GM12875 (cell line): Measurements from ENCODE around the gene ITGB7.

Source experiments
- H3K4me3 ChIP-seq: one replicate; pipeline ENCODE4 v1.5.1; 2011; ENCODE audit warnings: low read depth, low read length, control low read depth
- TF ChIP-seq, protein P1 (sequence below): IDR thresholded peaks from 2 replicates; pipeline ENCODE4 v1.5.1; 2011; ENCODE audit warnings: low read depth, mild to moderate bottlenecking, control low read depth, inconsistent platforms, low read length, moderate library complexity, borderline replicate concordance; ENCODE audit not compliant: insufficient read depth

The ITGB7 gene

DNA sequence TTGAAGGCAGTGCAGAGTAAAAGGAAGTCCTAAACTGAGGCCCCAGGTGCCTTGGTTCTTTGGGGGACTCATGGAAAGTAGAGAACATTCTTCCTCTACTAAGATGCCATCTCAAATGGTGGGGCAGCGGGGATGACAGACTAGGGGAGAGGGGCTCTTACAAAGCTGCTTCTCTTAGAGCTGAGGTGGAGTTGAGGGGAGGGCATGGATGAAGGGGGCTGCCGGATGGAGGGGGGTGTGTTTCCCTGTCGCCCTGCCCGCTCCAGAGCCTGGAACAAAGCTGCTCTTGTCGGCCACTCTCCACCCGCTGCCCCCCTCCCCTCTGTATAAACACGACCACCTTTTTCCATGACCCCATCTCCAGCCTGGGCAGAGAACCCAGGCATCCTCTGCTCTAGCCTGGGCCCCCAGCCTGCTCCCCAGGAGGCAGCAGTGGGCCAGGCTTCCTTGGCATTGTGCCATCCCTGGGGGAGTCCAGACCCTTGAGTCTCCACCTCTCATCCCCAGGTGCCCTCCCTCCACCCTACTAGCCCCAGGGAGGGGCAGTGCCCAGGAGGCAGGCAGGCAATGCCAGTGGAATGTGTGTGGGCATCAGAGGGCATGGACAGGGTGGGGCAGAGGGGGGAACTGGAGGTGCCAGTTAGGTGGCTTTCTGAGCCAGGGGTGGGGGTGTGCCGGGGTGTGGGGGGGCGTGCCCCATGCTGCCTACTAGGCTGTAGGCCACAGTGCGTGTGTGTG lies 23.2 kb upstream of the ITGB7 start:
- TF ChIP-seq, protein P1, sequence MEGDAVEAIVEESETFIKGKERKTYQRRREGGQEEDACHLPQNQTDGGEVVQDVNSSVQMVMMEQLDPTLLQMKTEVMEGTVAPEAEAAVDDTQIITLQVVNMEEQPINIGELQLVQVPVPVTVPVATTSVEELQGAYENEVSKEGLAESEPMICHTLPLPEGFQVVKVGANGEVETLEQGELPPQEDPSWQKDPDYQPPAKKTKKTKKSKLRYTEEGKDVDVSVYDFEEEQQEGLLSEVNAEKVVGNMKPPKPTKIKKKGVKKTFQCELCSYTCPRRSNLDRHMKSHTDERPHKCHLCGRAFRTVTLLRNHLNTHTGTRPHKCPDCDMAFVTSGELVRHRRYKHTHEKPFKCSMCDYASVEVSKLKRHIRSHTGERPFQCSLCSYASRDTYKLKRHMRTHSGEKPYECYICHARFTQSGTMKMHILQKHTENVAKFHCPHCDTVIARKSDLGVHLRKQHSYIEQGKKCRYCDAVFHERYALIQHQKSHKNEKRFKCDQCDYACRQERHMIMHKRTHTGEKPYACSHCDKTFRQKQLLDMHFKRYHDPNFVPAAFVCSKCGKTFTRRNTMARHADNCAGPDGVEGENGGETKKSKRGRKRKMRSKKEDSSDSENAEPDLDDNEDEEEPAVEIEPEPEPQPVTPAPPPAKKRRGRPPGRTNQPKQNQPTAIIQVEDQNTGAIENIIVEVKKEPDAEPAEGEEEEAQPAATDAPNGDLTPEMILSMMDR = no peak
- no peak overlapping the region for H3K4me3 ChIP-seq

- TF ChIP-seq, protein P1 = no peak
- H3K4me3 ChIP-seq = no peak overlapping the region
Observed at GRCh38 chr12:53229454-53229853, 22.4 kb upstream of the ITGB7 start.

DNA sequence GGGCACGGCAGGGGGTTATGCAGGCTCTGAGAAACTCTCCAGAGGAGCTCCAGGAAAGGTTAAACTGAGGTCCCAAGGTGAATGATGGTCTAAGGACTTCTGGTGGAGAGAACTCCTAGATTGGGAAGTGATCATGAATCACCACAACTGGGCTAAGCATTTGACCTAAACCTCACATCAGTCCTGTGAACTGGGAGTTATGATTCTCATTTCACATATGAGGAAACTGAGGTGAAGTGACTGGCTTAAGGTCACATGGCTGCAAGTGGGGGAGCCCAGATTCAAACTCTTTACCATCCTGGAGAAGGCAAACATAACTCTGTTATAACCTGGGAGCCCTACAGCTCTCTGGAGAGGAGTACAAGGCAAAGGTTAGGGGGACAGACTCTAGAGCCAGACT lies 20.8 kb upstream of the ITGB7 start:
- TF ChIP-seq, protein P1 = no peak
- no peak overlapping the region for H3K4me3 ChIP-seq

DNA sequence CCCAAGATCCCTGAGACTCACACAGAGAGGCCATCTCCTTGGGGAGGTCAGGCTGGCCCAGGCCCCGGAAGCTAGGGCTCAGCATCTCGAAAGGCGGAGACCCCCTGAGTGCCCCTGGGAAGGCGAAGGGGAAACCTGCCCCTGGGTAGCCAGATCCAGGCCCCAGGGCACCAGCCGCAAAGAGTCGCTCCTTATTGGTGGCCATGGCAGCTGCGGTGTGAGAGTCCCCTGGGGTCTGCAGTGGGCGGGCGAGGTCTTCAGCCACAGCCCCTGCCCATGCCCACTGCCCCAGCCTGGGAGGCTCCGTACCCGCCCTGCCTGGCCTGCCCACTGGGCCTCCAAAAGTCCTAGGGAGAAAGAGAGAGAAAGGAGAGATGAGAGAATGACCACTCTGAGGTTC lies 20.3 kb upstream of the ITGB7 start:
- H3K4me3 ChIP-seq = no peak overlapping the region
- TF ChIP-seq, protein P1 = no peak

DNA sequence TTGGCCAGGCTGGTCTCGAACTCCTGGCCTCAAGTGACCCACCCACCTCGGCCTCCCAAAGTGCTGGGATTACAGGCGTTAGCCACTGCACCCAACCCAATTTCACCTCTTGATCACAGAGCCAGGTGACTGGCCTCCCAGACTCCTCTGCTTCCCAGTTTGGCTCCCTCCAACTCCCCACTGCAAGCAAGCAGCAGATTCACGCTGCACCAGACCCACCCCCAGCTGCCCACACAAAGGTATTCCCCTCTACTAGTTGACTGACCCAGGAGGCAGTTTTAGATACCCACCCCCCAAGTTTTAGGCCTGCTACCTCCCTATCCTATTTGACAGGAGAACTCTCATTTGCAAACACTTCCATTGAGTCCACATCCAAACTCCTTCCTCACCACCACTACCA lies 19.8 kb upstream of the ITGB7 start:
- TF ChIP-seq, protein P1 = no peak
- H3K4me3 ChIP-seq = no peak overlapping the region

DNA sequence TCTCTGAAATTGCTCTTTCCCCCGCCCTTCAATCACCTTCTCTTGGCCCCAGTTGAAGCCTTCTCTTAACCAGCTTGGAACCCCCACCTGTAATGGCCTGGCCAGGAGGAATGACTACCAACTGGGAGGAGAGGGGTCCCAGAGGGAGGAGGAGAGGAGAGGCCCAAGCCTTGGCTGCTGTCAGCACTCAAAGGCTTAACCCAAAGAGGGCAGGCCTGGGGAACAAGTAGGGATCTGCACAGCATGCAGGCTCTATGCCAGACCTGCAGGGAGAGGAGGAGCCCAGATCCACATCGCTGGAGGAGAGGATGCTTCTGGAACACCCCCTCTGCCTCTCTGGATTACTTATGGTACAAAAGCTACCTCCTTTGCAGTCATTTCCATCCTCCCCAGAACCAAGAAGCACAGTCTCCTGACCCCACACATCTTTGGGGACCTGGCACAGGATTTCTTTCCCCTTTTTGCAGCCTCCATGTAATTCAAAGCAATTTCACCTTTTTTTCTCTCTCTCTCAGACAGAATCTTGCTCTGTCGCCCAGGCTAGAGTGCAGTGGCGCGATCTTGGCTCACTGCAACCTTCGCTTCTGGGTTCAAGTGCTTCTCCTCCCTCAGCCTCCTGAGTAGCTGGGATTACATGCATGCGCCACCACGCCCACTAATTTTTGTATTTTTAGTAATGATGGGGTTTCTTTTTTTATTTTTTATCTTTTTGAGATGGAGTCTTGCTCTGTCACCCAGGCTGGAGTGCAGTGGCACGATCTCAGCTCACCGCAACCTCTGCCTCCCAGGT lies 18.8 kb upstream of the ITGB7 start:
- H3K4me3 ChIP-seq = no peak overlapping the region
- TF ChIP-seq, protein P1 = no peak

DNA sequence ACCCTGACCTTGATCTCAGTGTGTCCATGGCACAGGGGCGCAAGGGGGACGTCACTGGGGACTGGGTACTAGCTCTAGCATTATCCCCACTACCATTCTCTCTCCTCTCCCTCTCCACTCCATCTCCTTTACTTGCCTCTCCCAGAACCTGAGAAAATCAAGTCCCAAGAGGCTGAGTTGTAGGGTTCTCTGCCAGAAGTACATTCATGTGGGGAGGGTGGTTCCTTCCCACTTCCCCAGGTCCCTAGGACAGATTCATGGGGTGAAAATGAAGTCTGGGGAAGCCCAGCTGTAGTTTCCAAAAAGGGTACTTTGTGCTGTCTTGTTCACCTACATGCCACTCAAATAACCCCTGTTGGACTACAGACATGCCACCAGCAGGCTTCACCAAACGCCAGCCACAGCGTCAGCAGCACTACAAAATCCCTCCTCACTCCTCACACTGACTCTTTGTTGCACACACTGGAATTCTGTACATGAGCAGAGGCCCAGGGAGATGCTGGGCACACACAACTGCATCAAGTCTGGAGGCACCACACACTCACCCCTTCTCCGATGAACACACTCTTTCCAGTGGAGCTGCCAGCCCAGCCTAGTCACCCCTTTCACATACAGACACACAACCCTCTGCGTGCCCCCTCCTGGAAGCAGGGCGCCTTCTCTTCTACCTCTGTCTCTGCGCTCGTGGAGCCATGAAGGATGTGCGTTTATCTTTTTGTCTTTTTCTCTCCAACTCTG lies 18.0 kb upstream of the ITGB7 start:
- TF ChIP-seq, protein P1 = no peak
- no peak overlapping the region for H3K4me3 ChIP-seq
